Esophagus (tissue), 2 donors: ENCODE measurements around the gene ANKRD31. TPM values are rescaled to one million over a fixed set of nuclear protein-coding genes. Genes with fewer than 3 reads are reported as not detected.

Source experiments
- H3K27ac ChIP-seq, 2 donors: one replicate each; pipeline ENCODE4 v1.5.1; 2013; ENCODE audit warnings: low read depth in 2 of 2, mild to moderate bottlenecking in 2 of 2, inconsistent platforms in 1 of 2, low read length in 1 of 2, moderate library complexity in 1 of 2
- H3K27me3 ChIP-seq, 2 donors: one replicate each; pipeline ENCODE4 v1.6.1; 2013; ENCODE audit warnings: low read length in 2 of 2, control low read depth in 1 of 2, mild to moderate bottlenecking in 1 of 2; ENCODE audit not compliant: insufficient read depth in 2 of 2, control insufficient read depth in 1 of 2
- H3K36me3 ChIP-seq, 2 donors: one replicate each; pipeline ENCODE4 v1.6.1; 2013; ENCODE audit warnings: low read length in 1 of 2; ENCODE audit not compliant: control insufficient read depth in 2 of 2, insufficient read depth in 2 of 2
- H3K4me1 ChIP-seq, 2 donors: one replicate each; pipeline ENCODE4 v1.6.1; 2013; ENCODE audit warnings: low read length in 1 of 2; ENCODE audit not compliant: control insufficient read depth in 2 of 2, insufficient read depth in 2 of 2
- H3K4me3 ChIP-seq, 2 donors: one replicate each; pipeline ENCODE4 v1.5.1; 2013; ENCODE audit warnings: low read length in 2 of 2, mild to moderate bottlenecking in 2 of 2, low read depth in 1 of 2, moderate library complexity in 1 of 2
- H3K9me3 ChIP-seq, 2 donors: one replicate each; pipeline ENCODE4 v1.6.1; 2013; ENCODE audit warnings: mild to moderate bottlenecking in 2 of 2, low read depth in 1 of 2, low read length in 1 of 2, moderate library complexity in 1 of 2; ENCODE audit not compliant: control insufficient read depth in 2 of 2, insufficient read depth in 1 of 2
- WGBS, 2 donors: extraction: QIAGEN DNeasy Blood & Tissue Kit; methylation state at CpG; one replicate each; pipeline ENCODE4 v1.1.7; 2013; 5-methylcytosine and 5-hydroxymethylcytosine counted together
- polyA plus RNA-seq, 2 donors: library from polyadenylated mRNA; stranded (reverse); fragments of 200-250 nt; gene quantifications; one replicate each; pipeline ENCODE4 v1.2.3, GENCODE V29; 2013
- donor health status: healthy with polysubstance abuse.
- donor health status: Bipolar disorder and iron deficiency.

Gene ANKRD31
- polyA plus RNA-seq, 2 donors: 0.26 to 0.51 TPM

DNA sequence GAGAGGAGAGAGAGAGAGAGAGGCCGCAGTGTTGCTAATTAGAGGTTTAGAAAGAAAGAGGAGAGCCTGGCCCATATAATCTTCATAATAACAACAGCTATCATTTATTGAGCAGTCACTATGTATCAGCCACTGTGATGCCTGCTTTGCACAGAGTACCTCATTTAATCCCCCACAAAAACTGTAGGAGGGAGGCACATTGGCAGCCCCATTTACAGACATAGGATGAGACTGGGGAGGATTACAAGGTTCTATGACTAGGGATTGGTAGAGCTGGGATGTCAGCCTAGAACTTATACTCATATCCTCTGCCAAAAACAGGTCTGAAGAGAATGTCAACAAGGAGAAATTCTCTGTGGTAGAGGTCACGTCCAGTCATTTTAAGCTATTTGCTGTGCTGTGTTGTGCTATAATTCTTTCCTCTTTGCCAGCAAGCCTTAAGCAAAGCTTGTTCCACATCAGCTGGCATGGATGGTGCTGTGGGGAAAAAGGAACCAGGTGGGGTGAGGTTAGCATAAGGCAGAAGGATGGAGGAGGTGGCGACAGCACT is 177.6 kb downstream of the ANKRD31 start:
- H3K36me3 ChIP-seq: no peaks in the 10 kb centered on the region
- no peaks in the 10 kb centered on the region for H3K27me3 ChIP-seq
- H3K9me3 ChIP-seq: no peaks in the 10 kb centered on the region
- no peak overlapping the region for H3K27ac ChIP-seq
- 80 to 90% methylated on average over 3 of the region's 3 CpGs for WGBS, 2 donors
- no peak overlapping the region for H3K4me3 ChIP-seq
- no peaks in the 10 kb centered on the region for H3K4me1 ChIP-seq

- 53 to 60% methylated on average over 2 of the region's 2 CpGs for WGBS, 2 donors
- Histone ChIP-seq H3K36me3 (no peaks in the 10 kb centered on the region), H3K9me3 (no peaks in the 10 kb centered on the region), H3K27ac (no peak overlapping the region), H3K4me1 (no peaks in the 10 kb centered on the region), H3K27me3 (no peaks in the 10 kb centered on the region), H3K4me3 (no peak overlapping the region)
These were observed 179.1 kb downstream of the ANKRD31 start for GRCh38 chr5:75057561-75057960.

GRCh38 chr5:75055727-75056144 is 180.9 kb downstream of the ANKRD31 start:
- no peaks in the 10 kb centered on the region for H3K27me3 ChIP-seq
- peaks cover 0 to 3% of the 10 kb centered on the region in 2 donors for H3K4me1 ChIP-seq
- H3K9me3 ChIP-seq: no peaks in the 10 kb centered on the region
- 74 to 75% methylated on average over 1 of the region's 1 CpG for WGBS, 2 donors
- H3K4me3 ChIP-seq: no peak overlapping the region
- no peaks in the 10 kb centered on the region for H3K36me3 ChIP-seq
- no peak overlapping the region for H3K27ac ChIP-seq

GRCh38 chr5:75054134-75054930 is 182.3 kb downstream of the ANKRD31 start:
- H3K27ac ChIP-seq: peak overlapping the region; percentile 86 to 88
- H3K27me3 ChIP-seq: no peaks in the 10 kb centered on the region
- H3K9me3 ChIP-seq: no peaks in the 10 kb centered on the region
- H3K4me3 ChIP-seq: peak overlapping the region; percentile 83 to 84
- H3K36me3 ChIP-seq: no peaks in the 10 kb centered on the region
- peaks cover 0 to 8% of the 10 kb centered on the region in 2 donors for H3K4me1 ChIP-seq
- 23 to 24% methylated on average over 28 of the region's 28 CpGs for WGBS, 2 donors

DNA sequence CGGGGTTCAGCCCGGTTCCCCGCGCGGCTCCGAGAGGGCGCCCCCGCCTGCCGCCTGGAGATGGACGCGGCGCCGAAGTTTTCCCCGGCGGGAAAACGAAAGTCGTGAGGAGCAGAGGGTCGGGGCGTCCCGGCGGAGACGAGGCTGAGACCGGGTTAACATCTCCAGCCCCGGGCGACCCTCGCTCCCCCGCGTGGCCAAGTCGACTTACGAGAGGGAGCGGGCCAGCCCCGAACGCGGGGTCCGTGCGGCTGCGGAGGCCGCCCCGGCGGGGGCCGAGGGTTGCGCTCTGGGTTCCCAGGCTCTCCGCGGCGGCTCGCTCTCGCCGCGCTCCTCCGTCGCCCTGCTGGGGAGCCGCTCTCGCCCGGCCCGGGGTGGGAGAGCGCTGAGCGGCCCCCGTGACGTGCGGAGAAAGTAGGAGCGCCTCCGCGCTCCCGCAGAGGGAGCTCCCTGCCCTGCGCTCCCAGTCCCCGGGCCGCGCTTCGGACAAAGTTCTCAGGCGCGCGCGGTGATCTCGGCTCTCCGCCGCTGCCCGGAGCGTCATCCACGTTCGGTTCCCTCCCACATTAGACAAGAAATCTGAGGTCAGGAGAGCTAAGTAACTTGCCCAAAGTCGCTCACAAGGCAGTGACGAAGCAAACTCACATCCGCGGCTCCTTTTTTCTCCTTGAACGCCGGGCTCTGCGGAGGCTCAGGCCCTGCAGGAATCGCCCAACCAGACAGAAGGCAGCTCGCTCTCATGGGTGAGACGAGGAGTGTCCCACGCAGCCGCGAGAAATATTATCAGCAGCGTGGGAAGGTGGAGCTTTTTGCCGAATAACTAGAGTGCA is 183.2 kb downstream of the ANKRD31 start:
- H3K4me3 ChIP-seq: peak overlapping the region; percentile 83 to 84
- H3K27me3 ChIP-seq: no peaks in the 10 kb centered on the region
- no peaks in the 10 kb centered on the region for H3K9me3 ChIP-seq
- WGBS, 2 donors: 0% methylated on average over 86 to 95 of the region's 95 CpGs
- peak overlapping the region; percentile 86 to 88 for H3K27ac ChIP-seq
- no peaks in the 10 kb centered on the region for H3K36me3 ChIP-seq
- H3K4me1 ChIP-seq: peaks cover 0 to 8% of the 10 kb centered on the region in 2 donors

GRCh38 chr5:75053054-75053303 is 183.7 kb downstream of the ANKRD31 start:
- H3K9me3 ChIP-seq: no peaks in the 10 kb centered on the region
- peak overlapping the region; percentile 83 to 84 for H3K4me3 ChIP-seq
- H3K27me3 ChIP-seq: no peaks in the 10 kb centered on the region
- H3K27ac ChIP-seq: peak overlapping the region; percentile 86 to 88
- peaks cover 0 to 8% of the 10 kb centered on the region in 2 donors for H3K4me1 ChIP-seq
- no peaks in the 10 kb centered on the region for H3K36me3 ChIP-seq
- 0% methylated on average over 37 to 40 of the region's 40 CpGs for WGBS, 2 donors

GRCh38 chr5:75052192-75053053 is 184.3 kb downstream of the ANKRD31 start, which contains the start of gene GCNT4:
TSS of gene GCNT4 (minus strand) at chr5:75052558. CDS start at chr5:75030037, 22,521 bp downstream.
- Histone ChIP-seq H3K27me3 (no peaks in the 10 kb centered on the region), H3K27ac (peak within 1 kb of the TSS; percentile 86 to 88), H3K4me1 (peaks cover 0 to 8% of the 10 kb centered on the region in 2 donors), H3K9me3 (no peaks in the 10 kb centered on the region), H3K36me3 (no peaks in the 10 kb centered on the region), H3K4me3 (peak within 1 kb of the TSS; percentile 83 to 84)
- 1% methylated on average over 57 to 74 of the region's 74 CpGs for WGBS, 2 donors

DNA sequence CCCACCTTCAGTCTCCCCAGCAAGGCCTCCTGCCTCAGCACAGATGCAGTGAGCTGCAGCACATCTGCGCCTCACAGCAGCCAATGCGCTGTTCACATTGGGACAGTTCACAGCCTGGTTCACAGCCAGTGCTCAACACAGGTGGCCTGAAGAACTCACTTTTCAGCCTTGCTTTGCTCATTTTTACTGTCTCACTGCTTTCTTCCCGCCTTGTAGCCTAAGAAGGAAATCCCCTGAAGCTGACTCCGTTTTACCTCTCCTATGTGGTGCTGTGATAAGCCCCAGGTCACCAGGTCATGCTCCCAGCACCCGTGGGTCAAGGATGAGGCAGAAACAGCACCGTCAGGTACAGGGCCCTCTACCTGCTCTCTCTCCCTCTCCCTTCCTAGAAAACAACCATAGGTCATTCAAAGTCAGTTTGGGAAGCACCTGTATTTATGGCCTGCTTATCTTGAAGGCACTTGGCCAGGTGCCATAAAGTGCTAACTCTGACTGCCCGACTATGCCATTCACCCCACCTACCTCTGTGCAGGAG is 185.4 kb downstream of the ANKRD31 start:
- Histone ChIP-seq H3K27me3 (no peaks in the 10 kb centered on the region), H3K4me3 (peak overlapping the region in 1 of 2 donors; percentile 5), H3K9me3 (no peaks in the 10 kb centered on the region), H3K36me3 (no peaks in the 10 kb centered on the region), H3K27ac (no peak overlapping the region), H3K4me1 (peaks cover 0 to 8% of the 10 kb centered on the region in 2 donors)
- 51 to 69% methylated on average over 7 of the region's 7 CpGs for WGBS, 2 donors

DNA sequence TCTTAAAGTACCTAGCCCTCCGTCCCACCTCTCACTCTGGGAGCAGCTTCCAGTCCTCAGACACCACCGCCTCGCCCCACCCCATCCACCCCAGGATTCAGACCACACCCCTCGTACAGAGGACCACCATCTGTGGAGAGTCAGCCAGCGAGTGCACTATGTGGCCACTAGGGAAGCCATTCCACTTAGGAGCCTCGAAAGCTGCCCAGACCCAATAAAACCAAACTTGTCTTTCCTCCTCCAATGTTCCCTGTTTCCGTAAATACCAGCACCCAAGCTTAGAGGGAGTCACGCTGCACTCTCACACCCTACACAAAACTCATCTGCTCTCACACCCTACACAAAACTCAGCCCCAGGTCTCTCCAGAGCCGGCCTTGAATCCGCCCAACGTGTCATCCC is 186.3 kb downstream of the ANKRD31 start:
- peaks cover 3 to 11% of the 10 kb centered on the region in 2 donors for H3K4me1 ChIP-seq
- no peaks in the 10 kb centered on the region for H3K9me3 ChIP-seq
- H3K27ac ChIP-seq: peak overlapping the region in 1 of 2 donors; percentile 74
- WGBS, 2 donors: 79 to 83% methylated on average over 11 of the region's 11 CpGs
- no peaks in the 10 kb centered on the region for H3K36me3 ChIP-seq
- no peak overlapping the region for H3K4me3 ChIP-seq
- H3K27me3 ChIP-seq: no peaks in the 10 kb centered on the region
